Upper lobe of left lung (tissue), 6 donors: ENCODE data around the gene AMZ2. TPM values are rescaled to one million over a fixed set of nuclear protein-coding genes. Genes with fewer than 3 reads are reported as not detected.

Experiments
- ATAC-seq, 2 donors: fragments of 200-7000 bp; cut with Tn5 transposase; one replicate each; pipeline ENCODE4 v1.9.1; 2022; ENCODE audit warnings: mild to moderate bottlenecking in 2 of 2, moderate library complexity in 2 of 2; ENCODE audit not compliant: low FRiP score in 2 of 2
- DNase-seq, 2 donors: peaks; one replicate each; pipeline ENCODE4 v3.0.0-alpha.2; 2019 to 2020
- H3K27ac ChIP-seq, 4 donors: fragments of 200-600 bp; sonication (generic); one replicate each; pipeline ENCODE4 v1.5.1; 2016 to 2019
- H3K27me3 ChIP-seq, 4 donors: fragments of 200-600 bp; sonication (generic); one replicate each; pipeline ENCODE4 v1.5.1; 2017 to 2019
- H3K36me3 ChIP-seq, 4 donors: fragments of 200-600 bp; sonication (generic); one replicate each; pipeline ENCODE4 v1.5.1; 2016 to 2019
- H3K4me1 ChIP-seq, 4 donors: fragments of 200-600 bp; sonication (generic); one replicate each; pipeline ENCODE4 v1.5.1; 2018 to 2019
- H3K4me3 ChIP-seq, 4 donors: fragments of 200-600 bp; sonication (generic); one replicate each; pipeline ENCODE4 v1.5.1; 2017 to 2019; ENCODE audit warnings: mild to moderate bottlenecking in 2 of 4, moderate library complexity in 1 of 4
- H3K9me3 ChIP-seq, 4 donors: fragments of 200-600 bp; sonication (generic); one replicate each; pipeline ENCODE4 v1.5.1; 2018 to 2019
- CTCF ChIP-seq, 6 experiments: fragments of 450-650 bp in 4 of 6; fragments of 200-600 bp in 2 of 6; sonication (generic) in 2 of 6; IDR thresholded peaks; one replicate each; pipeline ENCODE4 v1.5.1; 2016 to 2019; ENCODE audit warnings: antibody characterized with exemption in 6 of 6
- EP300 ChIP-seq, 4 donors: sonication (generic); formaldehyde crosslinking; IDR thresholded peaks; one replicate each; pipeline ENCODE4 v1.5.1; 2017; ENCODE audit warnings: antibody characterized with exemption in 4 of 4, control low read depth in 2 of 4
- POLR2A ChIP-seq, 4 donors: fragments of 450-650 bp; IDR thresholded peaks; one replicate each; pipeline ENCODE4 v1.5.1; 2016 to 2017; ENCODE audit warnings: antibody characterized with exemption in 4 of 4, mild to moderate bottlenecking in 2 of 4
- POLR2AphosphoS5 ChIP-seq, 2 donors: sonication (generic); formaldehyde crosslinking; IDR thresholded peaks; one replicate each; pipeline ENCODE4 v1.5.1; 2017; ENCODE audit warnings: antibody characterized with exemption in 2 of 2
- WGBS, 2 donors: methylation state at CpG; one replicate each; pipeline ENCODE4 v1.1.5; 2017 to 2018; 5-methylcytosine and 5-hydroxymethylcytosine counted together
- total RNA-seq, 6 donors: library from RNA; depleted of rRNA in 4 of 6; stranded (reverse); fragments of >200 nt in 4 of 6; gene quantifications; one replicate each; pipeline versions ENCODE4 v1.1.0 to v1.2.1, GENCODE V29; 2016 to 2021
- donor health status: DM: no; HTN: no; CAD: no; lungs with moderate emphysema.
- donor health status: DM: no; HTN: yes; CAD: no; lungs with severe emphysema.

The AMZ2 gene
- total RNA-seq, 6 donors from 2014 or later = 19.4 to 50.3 (median 45.8) TPM

GRCh38 chr17:68298601-68299000 lies 50.8 kb downstream of the AMZ2 start:
- no peak overlapping the region for H3K27ac ChIP-seq
- DNase-seq (no peak), ATAC-seq (no peak)
- no peaks in the 10 kb centered on the region for H3K4me1 ChIP-seq
- no peaks in the 10 kb centered on the region for H3K36me3 ChIP-seq
- no peak overlapping the region for H3K4me3 ChIP-seq
- no peaks in the 10 kb centered on the region for H3K27me3 ChIP-seq
- no peaks in the 10 kb centered on the region for H3K9me3 ChIP-seq
- TF ChIP-seq CTCF (IDR thresholded peaks at IDR 0.05) (no peak), POLR2AphosphoS5 (IDR thresholded peaks at IDR 0.05) (no peak), POLR2A (IDR thresholded peaks at IDR 0.05) (no peak), EP300 (IDR thresholded peaks at IDR 0.05) (no peak)

GRCh38 chr17:68299817-68300216 lies 52.0 kb downstream of the AMZ2 start:
- DNase-seq (peak in 1 of 2 donors; percentile 10), ATAC-seq (no peak)
- TF ChIP-seq CTCF (IDR thresholded peaks at IDR 0.05) (no peak), POLR2AphosphoS5 (IDR thresholded peaks at IDR 0.05) (no peak), POLR2A (IDR thresholded peaks at IDR 0.05) (no peak), EP300 (IDR thresholded peaks at IDR 0.05) (no peak)
- no peaks in the 10 kb centered on the region for H3K27me3 ChIP-seq
- H3K4me1 ChIP-seq = no peaks in the 10 kb centered on the region
- 88 to 98% methylated on average over 3 of the region's 3 CpGs for WGBS, 2 donors
- H3K9me3 ChIP-seq = no peaks in the 10 kb centered on the region
- H3K4me3 ChIP-seq = no peak overlapping the region
- H3K36me3 ChIP-seq = no peaks in the 10 kb centered on the region
- H3K27ac ChIP-seq = no peak overlapping the region

GRCh38 chr17:68301438-68301959 lies 53.7 kb downstream of the AMZ2 start:
- H3K9me3 ChIP-seq = no peaks in the 10 kb centered on the region
- H3K36me3 ChIP-seq = no peaks in the 10 kb centered on the region
- no peak overlapping the region for H3K27ac ChIP-seq
- ATAC-seq (no peak), DNase-seq (no peak)
- H3K4me1 ChIP-seq = no peaks in the 10 kb centered on the region
- H3K4me3 ChIP-seq = no peak overlapping the region
- no peak for TF ChIP-seq POLR2AphosphoS5 (IDR thresholded peaks at IDR 0.05)
- TF ChIP-seq EP300 (IDR thresholded peaks at IDR 0.05) = no peak
- TF ChIP-seq POLR2A (IDR thresholded peaks at IDR 0.05) = no peak
- no peak for TF ChIP-seq CTCF (IDR thresholded peaks at IDR 0.05)
- 74 to 78% methylated on average over 9 of the region's 9 CpGs for WGBS, 2 donors
- no peaks in the 10 kb centered on the region for H3K27me3 ChIP-seq

GRCh38 chr17:68302066-68302564 lies 54.3 kb downstream of the AMZ2 start:
- TF ChIP-seq POLR2AphosphoS5 (IDR thresholded peaks at IDR 0.05) (no peak), POLR2A (IDR thresholded peaks at IDR 0.05) (no peak), CTCF (IDR thresholded peaks at IDR 0.05) (no peak), EP300 (IDR thresholded peaks at IDR 0.05) (no peak)
- H3K4me3 ChIP-seq = no peak overlapping the region
- H3K27me3 ChIP-seq = no peaks in the 10 kb centered on the region
- no peaks in the 10 kb centered on the region for H3K4me1 ChIP-seq
- ATAC-seq (no peak), DNase-seq (peak in 1 of 2 donors; percentile 22)
- no peak overlapping the region for H3K27ac ChIP-seq
- 84 to 86% methylated on average over 10 of the region's 10 CpGs for WGBS, 2 donors
- H3K36me3 ChIP-seq = no peaks in the 10 kb centered on the region
- H3K9me3 ChIP-seq = no peaks in the 10 kb centered on the region

GRCh38 chr17:68302666-68303065 lies 54.8 kb downstream of the AMZ2 start:
- no peak for DNase-seq
- no peak overlapping the region for H3K27ac ChIP-seq
- H3K27me3 ChIP-seq = no peaks in the 10 kb centered on the region
- no peak for TF ChIP-seq POLR2A (IDR thresholded peaks at IDR 0.05)
- TF ChIP-seq EP300 (IDR thresholded peaks at IDR 0.05) = no peak
- no peak for TF ChIP-seq CTCF (IDR thresholded peaks at IDR 0.05)
- TF ChIP-seq POLR2AphosphoS5 (IDR thresholded peaks at IDR 0.05) = no peak
- no peaks in the 10 kb centered on the region for H3K4me1 ChIP-seq
- H3K9me3 ChIP-seq = no peaks in the 10 kb centered on the region
- no peak for ATAC-seq
- 68 to 79% methylated on average over 4 of the region's 4 CpGs for WGBS, 2 donors
- H3K4me3 ChIP-seq = no peak overlapping the region
- H3K36me3 ChIP-seq = no peaks in the 10 kb centered on the region
